Right lobe of liver (tissue), 4 donors: Measurements from ENCODE around the gene LRRC32.

Experiments
- CTCF ChIP-seq, 4 donors: fragments of 200-600 bp in 3 of 4; fragments of 450-650 bp in 1 of 4; IDR thresholded peaks; one replicate each; pipeline versions ENCODE4 v1.5.1 to v1.8.0; 2016 to 2022; ENCODE audit warnings: antibody characterized with exemption in 4 of 4, mild to moderate bottlenecking in 2 of 4
- POLR2A ChIP-seq: fragments of 450-650 bp; IDR thresholded peaks from one replicate; pipeline ENCODE4 v1.6.1; 2017; ENCODE audit warnings: antibody characterized with exemption, mild to moderate bottlenecking
- donor health status: DM: no; HTN: no; CAD: no.
- donor health status: DM: no; HTN: no; CAD: no.
- donor health status: DM: no; HTN: yes; CAD: no.

- no peak for TF ChIP-seq CTCF (IDR thresholded peaks at IDR 0.05)
- TF ChIP-seq POLR2A, result no peak
Measured at GRCh38 chr11:76637491-76638269, 32.9 kb downstream of the LRRC32 start.
